ENCODE data around the gene SDR9C7. TPM values are rescaled to one million over a fixed set of nuclear protein-coding genes. Genes with fewer than 3 reads are reported as not detected.
"Not testable (repeated sequence)": the region's sequence is repeated elsewhere in the genome, so short reads cannot be mapped to it uniquely, and the experiment has no call there.

SDR9C7 gene
- total and polyA plus RNA-seq, 2 experiments from 2014 or later: not detected

DNA sequence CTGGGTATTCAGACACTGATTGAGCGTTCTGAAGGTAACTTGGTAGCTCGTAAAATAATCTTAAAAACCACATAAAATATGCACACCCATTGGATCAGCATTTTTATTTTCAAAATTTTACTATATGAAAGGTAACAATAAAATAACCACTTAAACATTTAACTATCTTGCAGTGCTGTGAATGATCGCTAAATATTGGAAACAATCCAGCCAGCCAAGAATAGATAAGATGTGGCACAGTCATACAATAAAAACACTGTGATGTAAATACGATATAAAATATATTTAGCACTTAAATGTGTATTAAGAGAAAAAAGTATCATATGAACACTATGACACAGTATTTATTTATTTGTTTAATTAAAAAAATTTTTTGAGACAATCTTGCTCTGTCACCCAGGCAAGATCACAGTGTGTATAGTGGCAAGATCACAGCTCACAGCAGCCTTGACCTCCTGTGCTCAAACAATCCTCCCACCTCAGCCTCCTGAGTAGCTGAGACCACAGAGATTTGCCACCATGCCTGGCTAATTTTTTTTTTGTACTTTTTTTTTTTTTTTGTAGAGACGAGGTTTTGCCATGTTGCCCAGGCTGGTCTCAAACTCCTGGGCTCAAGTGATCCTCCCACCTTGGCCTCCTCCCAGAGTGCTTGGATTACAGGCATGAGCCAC lies 39.4 kb downstream of the SDR9C7 start:
- H3K4me2 ChIP-seq: no peak overlapping the region
- H3K4me3 ChIP-seq: no peak overlapping the region
- no peaks in the 10 kb centered on the region for H4K20me1 ChIP-seq (ENCODE audit: insufficient read depth, poor library complexity, severe bottlenecking)
- TF ChIP-seq EZH2 (IDR thresholded peaks at IDR 0.05; ENCODE audit: borderline replicate concordance) (no peak), EZH2phosphoT487 (IDR thresholded peaks at IDR 0.05; ENCODE audit: low read depth, severe bottlenecking, unreplicated experiment) (no peak)
- TF ChIP-seq, protein P1, sequence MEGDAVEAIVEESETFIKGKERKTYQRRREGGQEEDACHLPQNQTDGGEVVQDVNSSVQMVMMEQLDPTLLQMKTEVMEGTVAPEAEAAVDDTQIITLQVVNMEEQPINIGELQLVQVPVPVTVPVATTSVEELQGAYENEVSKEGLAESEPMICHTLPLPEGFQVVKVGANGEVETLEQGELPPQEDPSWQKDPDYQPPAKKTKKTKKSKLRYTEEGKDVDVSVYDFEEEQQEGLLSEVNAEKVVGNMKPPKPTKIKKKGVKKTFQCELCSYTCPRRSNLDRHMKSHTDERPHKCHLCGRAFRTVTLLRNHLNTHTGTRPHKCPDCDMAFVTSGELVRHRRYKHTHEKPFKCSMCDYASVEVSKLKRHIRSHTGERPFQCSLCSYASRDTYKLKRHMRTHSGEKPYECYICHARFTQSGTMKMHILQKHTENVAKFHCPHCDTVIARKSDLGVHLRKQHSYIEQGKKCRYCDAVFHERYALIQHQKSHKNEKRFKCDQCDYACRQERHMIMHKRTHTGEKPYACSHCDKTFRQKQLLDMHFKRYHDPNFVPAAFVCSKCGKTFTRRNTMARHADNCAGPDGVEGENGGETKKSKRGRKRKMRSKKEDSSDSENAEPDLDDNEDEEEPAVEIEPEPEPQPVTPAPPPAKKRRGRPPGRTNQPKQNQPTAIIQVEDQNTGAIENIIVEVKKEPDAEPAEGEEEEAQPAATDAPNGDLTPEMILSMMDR (IDR thresholded peaks at IDR 0.05; ENCODE audit: poor library complexity): no peak
- H3K27me3 ChIP-seq: no peaks in the 10 kb centered on the region
- no peak overlapping the region for H3K27ac ChIP-seq
- 77% methylated on average over 5 of the region's 5 CpGs for WGBS (ENCODE audit: low lambda C conversion rate, missing lambda C conversion rate)
- H3K79me2 ChIP-seq: no peaks in the 10 kb centered on the region
- no peak for DNase-seq (ENCODE audit: low spot score)
- H3K9me2 ChIP-seq (replicated peaks; ENCODE audit: insufficient read depth): no peaks in the 10 kb centered on the region
- H3K36me3 ChIP-seq (replicated peaks; ENCODE audit: insufficient read depth, low read depth): no peaks in the 10 kb centered on the region
- H3K9me3 ChIP-seq (ENCODE audit: low read depth): no peaks in the 10 kb centered on the region
- no peak overlapping the region for H2AFZ ChIP-seq
- H3K4me1 ChIP-seq (ENCODE audit: insufficient read depth): no peaks in the 10 kb centered on the region

DNA sequence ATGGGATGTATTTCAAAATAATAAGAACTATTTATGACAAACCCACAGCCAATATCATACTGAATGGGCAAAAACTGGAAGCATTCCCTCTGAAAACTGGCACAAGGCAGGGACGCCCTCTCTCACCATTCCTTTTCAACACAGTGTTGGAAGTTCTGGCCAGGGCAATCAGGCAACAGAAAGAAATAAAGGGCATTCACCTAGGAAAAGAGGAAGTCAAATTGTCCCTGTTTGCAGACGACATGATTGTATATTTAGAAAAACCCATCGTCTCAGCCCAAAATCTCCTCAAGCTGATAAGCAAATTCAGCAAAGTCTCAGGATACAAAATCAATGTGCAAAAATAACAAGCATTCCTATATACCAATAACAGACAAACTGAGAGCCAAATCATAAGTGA lies 42.3 kb downstream of the SDR9C7 start:
- H3K9me3 ChIP-seq (ENCODE audit: low read depth); H3K27ac ChIP-seq; H3K4me2 ChIP-seq; H3K9me2 ChIP-seq (replicated peaks; ENCODE audit: insufficient read depth); H4K20me1 ChIP-seq (ENCODE audit: insufficient read depth, poor library complexity, severe bottlenecking); H3K79me2 ChIP-seq; H3K4me1 ChIP-seq (ENCODE audit: insufficient read depth); H3K36me3 ChIP-seq (replicated peaks; ENCODE audit: insufficient read depth, low read depth); H3K4me3 ChIP-seq; H2AFZ ChIP-seq; H3K27me3 ChIP-seq; DNase-seq (ENCODE audit: low spot score): not testable (repeated sequence)
- 80% methylated on average over 3 of the region's 3 CpGs for WGBS (ENCODE audit: low lambda C conversion rate, missing lambda C conversion rate)

- WGBS (ENCODE audit: low lambda C conversion rate, missing lambda C conversion rate): 62% methylated on average over 3 of the region's 3 CpGs
Measured at GRCh38 chr12:56886319-56886718, 47.9 kb downstream of the SDR9C7 start.

GRCh38 chr12:56885316-56885715 lies 48.9 kb downstream of the SDR9C7 start:
- Histone ChIP-seq H3K4me3 (no peak overlapping the region), H3K9me3 (ENCODE audit: low read depth) (no peaks in the 10 kb centered on the region), H4K20me1 (ENCODE audit: insufficient read depth, poor library complexity, severe bottlenecking) (no peaks in the 10 kb centered on the region), H3K79me2 (no peaks in the 10 kb centered on the region), H3K4me1 (ENCODE audit: insufficient read depth) (no peaks in the 10 kb centered on the region), H2AFZ (no peak overlapping the region), H3K4me2 (no peak overlapping the region), H3K27me3 (no peaks in the 10 kb centered on the region), H3K27ac (no peak overlapping the region), H3K9me2 (replicated peaks; ENCODE audit: insufficient read depth) (no peaks in the 10 kb centered on the region), H3K36me3 (replicated peaks; ENCODE audit: insufficient read depth, low read depth) (no peaks in the 10 kb centered on the region)
- WGBS (ENCODE audit: low lambda C conversion rate, missing lambda C conversion rate): 83% methylated on average over 1 of the region's 1 CpG
- TF ChIP-seq EZH2phosphoT487 (IDR thresholded peaks at IDR 0.05; ENCODE audit: low read depth, severe bottlenecking, unreplicated experiment) (no peak), EZH2 (IDR thresholded peaks at IDR 0.05; ENCODE audit: borderline replicate concordance) (no peak)
- TF ChIP-seq, protein P1 (IDR thresholded peaks at IDR 0.05; ENCODE audit: poor library complexity): no peak
- no peak for DNase-seq (ENCODE audit: low spot score)

More at GRCh38 chr12:56886319-56886718, 47.9 kb downstream of the SDR9C7 start:
- Histone ChIP-seq H3K27me3 (no peaks in the 10 kb centered on the region), H3K9me3 (ENCODE audit: low read depth) (no peaks in the 10 kb centered on the region), H3K79me2 (no peaks in the 10 kb centered on the region), H3K4me3 (no peak overlapping the region), H3K27ac (no peak overlapping the region), H3K9me2 (replicated peaks; ENCODE audit: insufficient read depth) (no peaks in the 10 kb centered on the region), H3K4me1 (ENCODE audit: insufficient read depth) (no peaks in the 10 kb centered on the region), H4K20me1 (ENCODE audit: insufficient read depth, poor library complexity, severe bottlenecking) (no peaks in the 10 kb centered on the region), H3K4me2 (no peak overlapping the region), H2AFZ (no peak overlapping the region), H3K36me3 (replicated peaks; ENCODE audit: insufficient read depth, low read depth) (no peaks in the 10 kb centered on the region)
- TF ChIP-seq, protein P1 (IDR thresholded peaks at IDR 0.05; ENCODE audit: poor library complexity): no peak
- TF ChIP-seq EZH2 (IDR thresholded peaks at IDR 0.05; ENCODE audit: borderline replicate concordance) (no peak), EZH2phosphoT487 (IDR thresholded peaks at IDR 0.05; ENCODE audit: low read depth, severe bottlenecking, unreplicated experiment) (no peak)
- no peak for DNase-seq (ENCODE audit: low spot score)

Measured in hepatocyte (in vitro differentiated cells).